ENCODE data around the gene BCL3. TPM values are rescaled to one million over a fixed set of nuclear protein-coding genes. Genes with fewer than 3 reads are reported as not detected.

BCL3 gene
- total and polyA plus RNA-seq, 2 experiments from 2014 or later = 1.4 to 4.1 TPM

- TF ChIP-seq, protein P1, sequence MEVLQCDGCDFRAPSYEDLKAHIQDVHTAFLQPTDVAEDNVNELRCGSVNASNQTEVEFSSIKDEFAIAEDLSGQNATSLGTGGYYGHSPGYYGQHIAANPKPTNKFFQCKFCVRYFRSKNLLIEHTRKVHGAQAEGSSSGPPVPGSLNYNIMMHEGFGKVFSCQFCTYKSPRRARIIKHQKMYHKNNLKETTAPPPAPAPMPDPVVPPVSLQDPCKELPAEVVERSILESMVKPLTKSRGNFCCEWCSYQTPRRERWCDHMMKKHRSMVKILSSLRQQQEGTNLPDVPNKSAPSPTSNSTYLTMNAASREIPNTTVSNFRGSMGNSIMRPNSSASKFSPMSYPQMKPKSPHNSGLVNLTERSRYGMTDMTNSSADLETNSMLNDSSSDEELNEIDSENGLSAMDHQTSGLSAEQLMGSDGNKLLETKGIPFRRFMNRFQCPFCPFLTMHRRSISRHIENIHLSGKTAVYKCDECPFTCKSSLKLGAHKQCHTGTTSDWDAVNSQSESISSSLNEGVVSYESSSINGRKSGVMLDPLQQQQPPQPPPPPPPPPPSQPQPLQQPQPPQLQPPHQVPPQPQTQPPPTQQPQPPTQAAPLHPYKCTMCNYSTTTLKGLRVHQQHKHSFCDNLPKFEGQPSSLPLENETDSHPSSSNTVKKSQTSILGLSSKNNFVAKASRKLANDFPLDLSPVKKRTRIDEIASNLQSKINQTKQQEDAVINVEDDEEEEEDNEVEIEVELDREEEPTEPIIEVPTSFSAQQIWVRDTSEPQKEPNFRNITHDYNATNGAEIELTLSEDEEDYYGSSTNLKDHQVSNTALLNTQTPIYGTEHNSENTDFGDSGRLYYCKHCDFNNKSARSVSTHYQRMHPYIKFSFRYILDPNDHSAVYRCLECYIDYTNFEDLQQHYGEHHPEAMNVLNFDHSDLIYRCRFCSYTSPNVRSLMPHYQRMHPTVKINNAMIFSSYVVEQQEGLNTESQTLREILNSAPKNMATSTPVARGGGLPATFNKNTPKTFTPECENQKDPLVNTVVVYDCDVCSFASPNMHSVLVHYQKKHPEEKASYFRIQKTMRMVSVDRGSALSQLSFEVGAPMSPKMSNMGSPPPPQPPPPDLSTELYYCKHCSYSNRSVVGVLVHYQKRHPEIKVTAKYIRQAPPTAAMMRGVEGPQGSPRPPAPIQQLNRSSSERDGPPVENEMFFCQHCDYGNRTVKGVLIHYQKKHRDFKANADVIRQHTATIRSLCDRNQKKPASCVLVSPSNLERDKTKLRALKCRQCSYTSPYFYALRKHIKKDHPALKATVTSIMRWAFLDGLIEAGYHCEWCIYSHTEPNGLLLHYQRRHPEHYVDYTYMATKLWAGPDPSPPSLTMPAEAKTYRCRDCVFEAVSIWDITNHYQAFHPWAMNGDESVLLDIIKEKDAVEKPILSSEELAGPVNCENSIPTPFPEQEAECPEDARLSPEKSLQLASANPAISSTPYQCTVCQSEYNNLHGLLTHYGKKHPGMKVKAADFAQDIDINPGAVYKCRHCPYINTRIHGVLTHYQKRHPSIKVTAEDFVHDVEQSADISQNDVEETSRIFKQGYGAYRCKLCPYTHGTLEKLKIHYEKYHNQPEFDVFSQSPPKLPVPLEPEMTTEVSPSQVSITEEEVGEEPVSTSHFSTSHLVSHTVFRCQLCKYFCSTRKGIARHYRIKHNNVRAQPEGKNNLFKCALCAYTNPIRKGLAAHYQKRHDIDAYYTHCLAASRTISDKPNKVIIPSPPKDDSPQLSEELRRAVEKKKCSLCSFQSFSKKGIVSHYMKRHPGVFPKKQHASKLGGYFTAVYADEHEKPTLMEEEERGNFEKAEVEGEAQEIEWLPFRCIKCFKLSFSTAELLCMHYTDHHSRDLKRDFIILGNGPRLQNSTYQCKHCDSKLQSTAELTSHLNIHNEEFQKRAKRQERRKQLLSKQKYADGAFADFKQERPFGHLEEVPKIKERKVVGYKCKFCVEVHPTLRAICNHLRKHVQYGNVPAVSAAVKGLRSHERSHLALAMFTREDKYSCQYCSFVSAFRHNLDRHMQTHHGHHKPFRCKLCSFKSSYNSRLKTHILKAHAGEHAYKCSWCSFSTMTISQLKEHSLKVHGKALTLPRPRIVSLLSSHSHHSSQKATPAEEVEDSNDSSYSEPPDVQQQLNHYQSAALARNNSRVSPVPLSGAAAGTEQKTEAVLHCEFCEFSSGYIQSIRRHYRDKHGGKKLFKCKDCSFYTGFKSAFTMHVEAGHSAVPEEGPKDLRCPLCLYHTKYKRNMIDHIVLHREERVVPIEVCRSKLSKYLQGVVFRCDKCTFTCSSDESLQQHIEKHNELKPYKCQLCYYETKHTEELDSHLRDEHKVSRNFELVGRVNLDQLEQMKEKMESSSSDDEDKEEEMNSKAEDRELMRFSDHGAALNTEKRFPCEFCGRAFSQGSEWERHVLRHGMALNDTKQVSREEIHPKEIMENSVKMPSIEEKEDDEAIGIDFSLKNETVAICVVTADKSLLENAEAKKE (CRISPR knock-in tag; IDR thresholded peaks at IDR 0.05) = no peak
- no peak for TF ChIP-seq CREB1 (CRISPR knock-in tag; IDR thresholded peaks at IDR 0.05; ENCODE audit: low read depth)
- TF ChIP-seq ZNF114 (CRISPR knock-in tag; IDR thresholded peaks at IDR 0.05) = no peak
- no peak for TF ChIP-seq EZH2 (IDR thresholded peaks at IDR 0.05; ENCODE audit: low read depth, unreplicated experiment)
- no peak for TF ChIP-seq ZNF331 (CRISPR knock-in tag; IDR thresholded peaks at IDR 0.05; ENCODE audit: low read depth)
These were observed 40.5 kb downstream of the BCL3 start (continued) for GRCh38 chr19:44788971-44789370.

GRCh38 chr19:44789943-44790483 is 41.5 kb downstream of the BCL3 start:
- Histone ChIP-seq H3F3A (replicated peaks; ENCODE audit: low read depth) (peaks cover 4% of the 10 kb centered on the region; the same call in 1 of the 2 replicates), H3K27ac (ENCODE audit: low read depth) (no peak overlapping the region), H3K9me2 (ENCODE audit: insufficient read depth) (no peaks in the 10 kb centered on the region), H3K4me3 (no peak overlapping the region), H3K4me1 (ENCODE audit: insufficient read depth) (no peaks in the 10 kb centered on the region), H3K79me2 (replicated peaks; ENCODE audit: insufficient read depth) (no peaks in the 10 kb centered on the region), H3K4me2 (no peak overlapping the region), H3K27me3 (ENCODE audit: insufficient read depth) (no peaks in the 10 kb centered on the region), H2AFZ (no peak overlapping the region), H4K20me1 (replicated peaks; ENCODE audit: insufficient read depth) (no peaks in the 10 kb centered on the region), H3K36me3 (ENCODE audit: insufficient read depth) (peaks cover 5% of the 10 kb centered on the region; the same call in 1 of the 2 replicates)
- no peak for ATAC-seq
- Mint-ChIP-seq H3K4me3 (no peak overlapping the region), H3K27me3 (ENCODE audit: insufficient read depth, low read depth, poor library complexity) (peaks cover 15% of the 10 kb centered on the region), H3K36me3 (ENCODE audit: low read depth) (peaks cover 38% of the 10 kb centered on the region; the same call in 2 of the 3 replicates), H3K9me3 (no peaks in the 10 kb centered on the region), H3K4me1 (no peaks in the 10 kb centered on the region), H3K27ac (no peak overlapping the region)
- no peak for DNase-seq (ENCODE audit: low spot score)
- TF ChIP-seq, protein P2, sequence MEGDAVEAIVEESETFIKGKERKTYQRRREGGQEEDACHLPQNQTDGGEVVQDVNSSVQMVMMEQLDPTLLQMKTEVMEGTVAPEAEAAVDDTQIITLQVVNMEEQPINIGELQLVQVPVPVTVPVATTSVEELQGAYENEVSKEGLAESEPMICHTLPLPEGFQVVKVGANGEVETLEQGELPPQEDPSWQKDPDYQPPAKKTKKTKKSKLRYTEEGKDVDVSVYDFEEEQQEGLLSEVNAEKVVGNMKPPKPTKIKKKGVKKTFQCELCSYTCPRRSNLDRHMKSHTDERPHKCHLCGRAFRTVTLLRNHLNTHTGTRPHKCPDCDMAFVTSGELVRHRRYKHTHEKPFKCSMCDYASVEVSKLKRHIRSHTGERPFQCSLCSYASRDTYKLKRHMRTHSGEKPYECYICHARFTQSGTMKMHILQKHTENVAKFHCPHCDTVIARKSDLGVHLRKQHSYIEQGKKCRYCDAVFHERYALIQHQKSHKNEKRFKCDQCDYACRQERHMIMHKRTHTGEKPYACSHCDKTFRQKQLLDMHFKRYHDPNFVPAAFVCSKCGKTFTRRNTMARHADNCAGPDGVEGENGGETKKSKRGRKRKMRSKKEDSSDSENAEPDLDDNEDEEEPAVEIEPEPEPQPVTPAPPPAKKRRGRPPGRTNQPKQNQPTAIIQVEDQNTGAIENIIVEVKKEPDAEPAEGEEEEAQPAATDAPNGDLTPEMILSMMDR (conservative IDR thresholded peaks at IDR 0.05; ENCODE audit: low read depth in 2 of 2) = no peak
- TF ChIP-seq, protein P3, sequence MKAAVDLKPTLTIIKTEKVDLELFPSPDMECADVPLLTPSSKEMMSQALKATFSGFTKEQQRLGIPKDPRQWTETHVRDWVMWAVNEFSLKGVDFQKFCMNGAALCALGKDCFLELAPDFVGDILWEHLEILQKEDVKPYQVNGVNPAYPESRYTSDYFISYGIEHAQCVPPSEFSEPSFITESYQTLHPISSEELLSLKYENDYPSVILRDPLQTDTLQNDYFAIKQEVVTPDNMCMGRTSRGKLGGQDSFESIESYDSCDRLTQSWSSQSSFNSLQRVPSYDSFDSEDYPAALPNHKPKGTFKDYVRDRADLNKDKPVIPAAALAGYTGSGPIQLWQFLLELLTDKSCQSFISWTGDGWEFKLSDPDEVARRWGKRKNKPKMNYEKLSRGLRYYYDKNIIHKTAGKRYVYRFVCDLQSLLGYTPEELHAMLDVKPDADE (IDR thresholded peaks at IDR 0.05) = no peak
- TF ChIP-seq STAT1 (IDR thresholded peaks at IDR 0.05; ENCODE audit: unreplicated experiment) (no peak), REST (IDR thresholded peaks at IDR 0.05; ENCODE audit: unreplicated experiment) (no peak), ZNF331 (CRISPR knock-in tag; IDR thresholded peaks at IDR 0.05; ENCODE audit: low read depth) (no peak), EZH2phosphoT487 (IDR thresholded peaks at IDR 0.05; ENCODE audit: unreplicated experiment) (no peak), POLR2AphosphoS5 (IDR thresholded peaks at IDR 0.05; ENCODE audit: low read depth) (no peak)

Measured in GM23338 (cell line).